IMR-90 (cell line): ENCODE data around the gene FGR. TPM values are rescaled to one million over a fixed set of nuclear protein-coding genes. Genes with fewer than 3 reads are reported as not detected.

Experiments used
- ATAC-seq: fragments of 200-7000 bp; cut with Tn5 transposase; 2 replicates; pipeline ENCODE4 v1.9.1; 2020; ENCODE audit warnings: low read depth, mild to moderate bottlenecking, moderate library complexity
- BruUV-seq: library from RNA; stranded (reverse); fragments of 400-500 nt; replicated peaks from 2 replicates; lab custom pipeline; 2021; lab: Mats Ljungman, UMichigan
- CTCF ChIA-PET: fragments of 300-600 bp; formaldehyde crosslinking; extraction: SDS; loops from one replicate; lab custom pipeline; 2021; ENCODE audit warnings: antibody characterized with exemption; lab: Yijun Ruan, JAX
- POLR2A ChIA-PET: fragments of 300-600 bp; sonication (Branson Sonifier 250); formaldehyde crosslinking; loops from one replicate; lab custom pipeline; 2022; ENCODE audit warnings: antibody characterized with exemption; ENCODE audit not compliant: unreplicated experiment; lab: Charles Lee
- DNase-seq: peaks from one replicate; pipeline ENCODE4 v3.0.0; 2013
- H2AFZ ChIP-seq: replicated peaks from 2 replicates; pipeline ENCODE3; 2013; ENCODE audit warnings: low read length, mild to moderate bottlenecking; ENCODE audit not compliant: poor library complexity
- H2AK5ac ChIP-seq: 2 replicates; pipeline ENCODE4 v1.6.1; 2013; ENCODE audit warnings: low read depth, low read length, inconsistent platforms
- H2AK9ac ChIP-seq: replicated peaks from 2 replicates; pipeline ENCODE3; 2013; ENCODE audit warnings: mild to moderate bottlenecking, low read depth, low read length, moderate library complexity; ENCODE audit not compliant: poor library complexity
- H2BK120ac ChIP-seq: 2 replicates; pipeline ENCODE4 v1.6.1; 2013; ENCODE audit warnings: low read depth, low read length, inconsistent platforms
- H2BK15ac ChIP-seq: 3 replicates; pipeline ENCODE4 v1.6.1; 2013; ENCODE audit warnings: low read depth, low read length, inconsistent platforms
- H2BK20ac ChIP-seq: 2 replicates; pipeline ENCODE4 v1.6.1; 2013; ENCODE audit warnings: low read depth, mild to moderate bottlenecking, inconsistent platforms, low read length, moderate library complexity
- H2BK5ac ChIP-seq: 2 replicates; pipeline ENCODE4 v1.6.1; 2013; ENCODE audit warnings: mild to moderate bottlenecking, low read depth, low read length, inconsistent platforms; ENCODE audit not compliant: poor library complexity, severe bottlenecking
- H3K14ac ChIP-seq: replicated peaks from 2 replicates; pipeline ENCODE4 v1.6.1; 2013; ENCODE audit warnings: low read depth, low read length, inconsistent platforms
- H3K18ac ChIP-seq: 2 replicates; pipeline ENCODE4 v1.6.1; 2013; ENCODE audit warnings: low read depth, low read length, control low read depth
- H3K23ac ChIP-seq: 2 replicates; pipeline ENCODE4 v1.6.1; 2013; ENCODE audit warnings: low read depth, low read length, inconsistent platforms
- H3K27ac ChIP-seq: 2 replicates; pipeline ENCODE4 v1.5.1; 2013; ENCODE audit warnings: mild to moderate bottlenecking, control low read depth, low read length; ENCODE audit not compliant: insufficient read depth
- H3K27me3 ChIP-seq: 2 replicates; pipeline ENCODE4 v1.6.1; 2013; ENCODE audit warnings: low read length; ENCODE audit not compliant: control insufficient read depth, insufficient read depth
- H3K36me3 ChIP-seq: 2 replicates; pipeline ENCODE4 v1.6.1; 2013; ENCODE audit warnings: low read length, mixed read lengths; ENCODE audit not compliant: control insufficient read depth, insufficient read depth
- H3K4ac ChIP-seq: 2 replicates; pipeline ENCODE4 v1.6.1; 2013; ENCODE audit warnings: low read depth, low read length, inconsistent platforms
- H3K4me1 ChIP-seq: 2 replicates; pipeline ENCODE4 v1.6.1; 2013; ENCODE audit warnings: low read length, mixed read lengths; ENCODE audit not compliant: control insufficient read depth, insufficient read depth
- H3K4me2 ChIP-seq: 2 replicates; pipeline ENCODE4 v1.6.1; 2013; ENCODE audit warnings: low read depth, mild to moderate bottlenecking, control low read depth, low read length, moderate library complexity
- H3K4me3 ChIP-seq: 2 replicates; pipeline ENCODE4 v1.5.1; 2013; ENCODE audit warnings: low read depth, mild to moderate bottlenecking, control low read depth, low read length, moderate library complexity; ENCODE audit not compliant: insufficient read depth
- H3K56ac ChIP-seq: 2 replicates; pipeline ENCODE4 v1.6.1; 2013; ENCODE audit warnings: low read length, inconsistent platforms; ENCODE audit not compliant: insufficient read depth; ENCODE audit errors: extremely low read depth
- H3K79me1 ChIP-seq, 2 experiments: 2 replicates each; pipeline ENCODE4 v1.6.1; 2013; ENCODE audit warnings: low read length in 2 of 2, inconsistent platforms in 1 of 2, low read depth in 1 of 2
- H3K9ac ChIP-seq: 2 replicates; pipeline ENCODE4 v1.6.1; 2013; ENCODE audit warnings: low read depth, low read length, control low read depth
- H3K9me1 ChIP-seq: 2 replicates; pipeline ENCODE4 v1.6.1; 2013; ENCODE audit warnings: low read length, inconsistent platforms; ENCODE audit not compliant: insufficient read depth
- H3K9me3 ChIP-seq: 2 replicates; pipeline ENCODE4 v1.6.1; 2013; ENCODE audit warnings: low read length; ENCODE audit not compliant: control insufficient read depth, insufficient read depth
- H4K20me1 ChIP-seq: 2 replicates; pipeline ENCODE4 v1.6.1; 2013; ENCODE audit warnings: low read length, inconsistent platforms; ENCODE audit not compliant: insufficient read depth
- H4K5ac ChIP-seq: 2 replicates; pipeline ENCODE4 v1.6.1; 2013; ENCODE audit warnings: mild to moderate bottlenecking, low read depth, low read length, control low read depth
- H4K8ac ChIP-seq, 2 experiments: 2 replicates each; pipeline ENCODE4 v1.6.1; 2013; ENCODE audit warnings: low read depth in 2 of 2, low read length in 2 of 2, control low read depth in 1 of 2, inconsistent platforms in 1 of 2
- H4K91ac ChIP-seq: 2 replicates; pipeline ENCODE4 v1.6.1; 2013; ENCODE audit warnings: low read depth, low read length, inconsistent platforms; ENCODE audit not compliant: insufficient read depth
- CEBPB ChIP-seq: IDR thresholded peaks from 2 replicates; pipeline ENCODE4 v1.6.1; 2012; ENCODE audit warnings: low read depth, low read length, improper control_type of control experiment
- CHD1 ChIP-seq: IDR thresholded peaks from 2 replicates; pipeline ENCODE4 v1.6.1; 2012; ENCODE audit warnings: low read depth, low read length, improper control_type of control experiment
- MAFK ChIP-seq: IDR thresholded peaks from 2 replicates; pipeline ENCODE4 v1.6.1; 2012; ENCODE audit warnings: low read depth, low read length, improper control_type of control experiment
- MAZ ChIP-seq: IDR thresholded peaks from 2 replicates; pipeline ENCODE4 v1.6.1; 2012; ENCODE audit warnings: low read depth, mild to moderate bottlenecking, low read length, improper control_type of control experiment, moderate library complexity, borderline replicate concordance
- MXI1 ChIP-seq: IDR thresholded peaks from 2 replicates; pipeline ENCODE4 v1.6.1; 2012; ENCODE audit warnings: low read depth, mild to moderate bottlenecking, low read length, moderate library complexity, borderline replicate concordance
- POLR2A ChIP-seq: IDR thresholded peaks from 2 replicates; pipeline ENCODE4 v1.6.1; 2012; ENCODE audit warnings: mild to moderate bottlenecking, low read depth, low read length
- RAD21 ChIP-seq: IDR thresholded peaks from 2 replicates; pipeline ENCODE4 v1.6.1; 2012; ENCODE audit warnings: low read length, improper control_type of control experiment
- RCOR1 ChIP-seq: IDR thresholded peaks from 2 replicates; pipeline ENCODE4 v1.6.1; 2012; ENCODE audit warnings: mild to moderate bottlenecking, low read length, improper control_type of control experiment; ENCODE audit not compliant: insufficient replicate concordance
- RFX5 ChIP-seq: IDR thresholded peaks from 2 replicates; pipeline ENCODE4 v1.8.0; 2012; ENCODE audit warnings: low read depth, mild to moderate bottlenecking, low read length, moderate library complexity
- SMC3 ChIP-seq: fragments of 150-350 bp; IDR thresholded peaks from 2 replicates; pipeline ENCODE4 v1.6.1; 2016; ENCODE audit warnings: low read depth, mild to moderate bottlenecking, antibody characterized with exemption, low read length, moderate library complexity
- USF2 ChIP-seq: fragments of 150-350 bp; IDR thresholded peaks from 2 replicates; pipeline ENCODE4 v1.6.1; 2017; ENCODE audit warnings: mild to moderate bottlenecking, antibody characterized with exemption, low read length, low read depth
- WGBS, 2 experiments: methylation state at CpG; one replicate each; pipeline versions ENCODE4 v1.1.5 to v1.1.7; 2013; ENCODE audit warnings: missing lambda C conversion rate in 2 of 2; ENCODE audit not compliant: insufficient read length in 1 of 2; ENCODE audit errors: extremely low coverage in 2 of 2; 5-methylcytosine and 5-hydroxymethylcytosine counted together
- dilution Hi-C: fragments of 300-500 bp; cut with HindIII; formaldehyde crosslinking; loops from one replicate; pipeline ENCODE4 v1.14.3; 2018; ENCODE audit warnings: low sequenced_read_pairs; ENCODE audit not compliant: unreplicated experiment
- in situ Hi-C: fragments of 300-500 bp; cut with MboI; formaldehyde crosslinking; loops from 3 replicates; pipeline ENCODE4 v1.14.3; 2019; ENCODE audit warnings: low sequenced_read_pairs, inconsistent platforms, mixed read lengths
- intact Hi-C: fragments of 100-400 bp; cut with micrococcal nuclease; formaldehyde crosslinking; loops from 2 replicates; pipeline ENCODE4 v1.10.0; 2022
- polyA plus RNA-seq, 3 experiments: library from polyadenylated mRNA; depleted of rRNA; stranded (reverse); fragments of >200 nt; gene quantifications; 2 replicates each; pipeline ENCODE4 v1.2.3, GENCODE V29; 2012; ENCODE audit warnings: low replicate concordance in 1 of 3
- total RNA-seq: library from RNA; depleted of rRNA; stranded (reverse); fragments of >200 nt; gene quantifications from 2 replicates; pipeline ENCODE4 v1.2.3, GENCODE V29; 2012
- TF ChIP-seq, protein P1 (sequence below): conservative IDR thresholded peaks from 2 replicates; pipeline ENCODE4 v1.5.1; 2012; ENCODE audit warnings: mild to moderate bottlenecking, low read depth, low read length, improper control_type of control experiment

The FGR gene
- total and polyA plus RNA-seq, 2 of the 4 experiments (the other 2 are of a cell fraction) = not detected

- TF ChIP-seq SMC3 (no peak), CEBPB (no peak)
Measured at GRCh38 chr1:27574001-27574781, 60.8 kb downstream of the FGR start (continued).

DNA sequence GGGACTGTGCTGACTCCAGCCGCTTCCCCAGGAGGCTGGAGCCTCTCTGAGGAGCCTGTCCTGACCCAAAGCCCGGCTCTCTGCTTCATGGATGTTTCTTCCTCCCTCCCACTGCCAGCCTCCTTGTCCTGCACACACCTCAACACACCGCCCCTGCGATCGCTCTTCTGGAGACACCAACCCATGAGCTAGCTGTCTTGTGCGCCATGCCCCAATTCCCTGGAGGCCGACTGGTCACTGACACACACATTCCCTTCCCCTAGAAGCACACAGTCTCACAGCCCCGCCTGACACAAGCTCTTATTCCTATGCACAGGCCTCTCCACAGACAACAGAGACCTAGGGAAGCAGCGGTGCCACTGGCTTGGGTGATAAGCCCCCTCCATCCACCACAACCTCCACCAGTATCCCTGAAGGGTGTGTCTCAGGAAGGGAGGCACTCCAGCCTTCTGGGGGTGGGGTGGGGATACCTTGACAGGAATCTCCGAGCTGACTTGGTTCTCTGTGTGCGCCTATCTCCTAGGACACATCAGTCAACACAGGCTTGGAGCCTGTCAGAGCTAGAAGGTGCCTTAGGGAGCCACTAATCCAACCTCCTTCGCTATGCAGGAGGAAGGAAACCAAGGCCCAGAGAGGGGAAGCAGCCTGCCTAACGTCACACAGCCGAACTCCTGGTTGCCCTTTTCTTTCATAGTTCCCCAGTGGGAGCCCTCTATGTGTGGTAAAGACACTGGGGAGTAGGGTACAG is 62.1 kb downstream of the FGR start:
- no peak overlapping the region; the same call in 1 of the 2 replicates for H3K27ac ChIP-seq
- no peak overlapping the region; the same call in 1 of the 2 replicates for H4K5ac ChIP-seq
- 68% methylated on average over 6 of the region's 14 CpGs; no CpG with 5 or more reads in 1 of the 2 experiments for WGBS, 2 experiments
- H3K27me3 ChIP-seq = no peaks in the 10 kb centered on the region
- intact Hi-C loops (no loop called here), in situ Hi-C loops (no loop called here), dilution Hi-C loops (no loop called here)
- H3K9me3 ChIP-seq = no peaks in the 10 kb centered on the region
- ATAC-seq = no peak
- DNase-seq = no peak
- 0 out of 2 replicates have a peak overlapping the region, but pooled peaks have one; percentile 15 for H2BK20ac ChIP-seq
- TF ChIP-seq RAD21 = no peak
- no peak for TF ChIP-seq CEBPB
- TF ChIP-seq RCOR1 = no peak
- TF ChIP-seq SMC3 = no peak
- no peak for TF ChIP-seq RFX5
- TF ChIP-seq USF2 = no peak
- TF ChIP-seq, protein P1, sequence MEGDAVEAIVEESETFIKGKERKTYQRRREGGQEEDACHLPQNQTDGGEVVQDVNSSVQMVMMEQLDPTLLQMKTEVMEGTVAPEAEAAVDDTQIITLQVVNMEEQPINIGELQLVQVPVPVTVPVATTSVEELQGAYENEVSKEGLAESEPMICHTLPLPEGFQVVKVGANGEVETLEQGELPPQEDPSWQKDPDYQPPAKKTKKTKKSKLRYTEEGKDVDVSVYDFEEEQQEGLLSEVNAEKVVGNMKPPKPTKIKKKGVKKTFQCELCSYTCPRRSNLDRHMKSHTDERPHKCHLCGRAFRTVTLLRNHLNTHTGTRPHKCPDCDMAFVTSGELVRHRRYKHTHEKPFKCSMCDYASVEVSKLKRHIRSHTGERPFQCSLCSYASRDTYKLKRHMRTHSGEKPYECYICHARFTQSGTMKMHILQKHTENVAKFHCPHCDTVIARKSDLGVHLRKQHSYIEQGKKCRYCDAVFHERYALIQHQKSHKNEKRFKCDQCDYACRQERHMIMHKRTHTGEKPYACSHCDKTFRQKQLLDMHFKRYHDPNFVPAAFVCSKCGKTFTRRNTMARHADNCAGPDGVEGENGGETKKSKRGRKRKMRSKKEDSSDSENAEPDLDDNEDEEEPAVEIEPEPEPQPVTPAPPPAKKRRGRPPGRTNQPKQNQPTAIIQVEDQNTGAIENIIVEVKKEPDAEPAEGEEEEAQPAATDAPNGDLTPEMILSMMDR = no peak
- no peak for TF ChIP-seq MAFK
- TF ChIP-seq MXI1 = no peak
- no peak for TF ChIP-seq POLR2A
- no peak for TF ChIP-seq CHD1
- TF ChIP-seq MAZ = no peak
- no peak overlapping the region for H4K91ac ChIP-seq
- no peak overlapping the region for H3K56ac ChIP-seq
- BruUV-seq = no TSS peak
- peaks cover 59% of the 10 kb centered on the region for H3K4me1 ChIP-seq
- no peaks in the 10 kb centered on the region; the same call in 1 of the 2 replicates for H3K36me3 ChIP-seq
- ChIA-PET CTCF (interaction anchor here (0.6 kb wide), 1 partner anchor 123 kb away, joined by 3 read pairs; no protein-coding TSS in a partner anchor), POLR2A (no interaction called here)
- 0 out of 2 replicates have a peak overlapping the region, but pooled peaks have one; percentile 20 for H3K14ac ChIP-seq
- no peak overlapping the region for H3K4me3 ChIP-seq
- no peak overlapping the region for H3K9ac ChIP-seq
- H2AK5ac ChIP-seq = peak overlapping the region; percentile 60; the same call in 1 of the 2 replicates
- peaks cover 22% of the 10 kb centered on the region for H3K9me1 ChIP-seq
- no peak overlapping the region for H2BK15ac ChIP-seq
- peak overlapping the region; percentile 60 for H3K23ac ChIP-seq
- peaks cover 47 to 90% of the 10 kb centered on the region in 2 experiments for H3K79me1 ChIP-seq
- no peak overlapping the region for H2AK9ac ChIP-seq
- H2AFZ ChIP-seq = peak overlapping the region; percentile 24
- no peak overlapping the region for H3K4me2 ChIP-seq
- H4K8ac ChIP-seq = no peak overlapping the region; a peak in 1 of 4 replicates
- H4K20me1 ChIP-seq = peaks cover 67% of the 10 kb centered on the region
- H3K18ac ChIP-seq = no peak overlapping the region
- no peak overlapping the region for H2BK120ac ChIP-seq
- H2BK5ac ChIP-seq = no peak overlapping the region
- H3K4ac ChIP-seq = peak overlapping the region; percentile 2; the same call in 1 of the 2 replicates
